ENCODE data around the gene MEG3.

Gene MEG3

GRCh38 chr14:100832311-100832960, 6.5 kb downstream of the MEG3 start:
- DNase-seq (ENCODE audit: low spot score) = no peak

- DNase-seq (ENCODE audit: low spot score) = no peak
Observed at GRCh38 chr14:100834082-100834793, 8.3 kb downstream of the MEG3 start.

- no peak for DNase-seq (ENCODE audit: low spot score)
Observed at GRCh38 chr14:100834794-100835547, 9.1 kb downstream of the MEG3 start.

- no peak for DNase-seq (ENCODE audit: low spot score)
Observed at GRCh38 chr14:100835548-100836310, 9.8 kb downstream of the MEG3 start.

- DNase-seq (ENCODE audit: low spot score) = no peak
Observed at GRCh38 chr14:100836311-100836805, 10.4 kb downstream of the MEG3 start.

GRCh38 chr14:100836941-100837804, 11.3 kb downstream of the MEG3 start:
- DNase-seq (ENCODE audit: low spot score) = no peak

GRCh38 chr14:100837805-100838350, 12.0 kb downstream of the MEG3 start:
- no peak for DNase-seq (ENCODE audit: low spot score)

GRCh38 chr14:100838493-100839314, 12.8 kb downstream of the MEG3 start:
- DNase-seq (ENCODE audit: low spot score) = no peak

- no peak for DNase-seq (ENCODE audit: low spot score)
Observed at GRCh38 chr14:100839315-100839585, 13.3 kb downstream of the MEG3 start.

- DNase-seq (ENCODE audit: low spot score) = no peak
Observed at GRCh38 chr14:100839681-100840111, 13.8 kb downstream of the MEG3 start.

- DNase-seq (ENCODE audit: low spot score) = no peak
Observed at GRCh38 chr14:100840286-100841065, 14.6 kb downstream of the MEG3 start.

- no peak for DNase-seq (ENCODE audit: low spot score)
Observed at GRCh38 chr14:100841066-100841760, 15.3 kb downstream of the MEG3 start.

GRCh38 chr14:100841761-100842403, 16.0 kb downstream of the MEG3 start:
- no peak for DNase-seq (ENCODE audit: low spot score)

GRCh38 chr14:100842799-100843198, 16.9 kb downstream of the MEG3 start:
- no peak for DNase-seq (ENCODE audit: low spot score)

- DNase-seq (ENCODE audit: low spot score) = no peak
Observed at GRCh38 chr14:100844082-100844408, 18.1 kb downstream of the MEG3 start.

GRCh38 chr14:100844421-100844820, 18.5 kb downstream of the MEG3 start:
- DNase-seq (ENCODE audit: low spot score) = no peak

- DNase-seq (ENCODE audit: low spot score) = no peak
Observed at GRCh38 chr14:100844846-100845245, 18.9 kb downstream of the MEG3 start.

GRCh38 chr14:100845341-100845740, 19.4 kb downstream of the MEG3 start:
- no peak for DNase-seq (ENCODE audit: low spot score)
